C4-2B (cell line): ENCODE data around the gene TCTN2.

ENCODE experiments used
- CTCF ChIP-seq: fragments of 450-650 bp; conservative IDR thresholded peaks from 2 replicates; pipeline ENCODE4 v1.5.1; 2017; ENCODE audit warnings: mild to moderate bottlenecking
- ZFX ChIP-seq: fragments of 450-650 bp; IDR thresholded peaks from 2 replicates; pipeline ENCODE4 v1.6.1; 2017

GRCh38 chr12:123633379-123634141 lies 37.4 kb upstream of the TCTN2 start, which contains the start of the genes EIF2B1 and GTF2H3:
- TF ChIP-seq CTCF (no peak), ZFX (no peak)
